BE2C (cell line): Measurements from ENCODE around the gene CSTB.

Source experiments
- DNase-seq: peaks from one replicate; pipeline ENCODE4 v3.0.0-alpha.2; 2020
- H3K27me3 ChIP-seq: fragments of 250-450 bp; sonication (Bioruptor Pico); 2 replicates; pipeline ENCODE4 v1.5.1; 2020; ENCODE audit warnings: mild to moderate bottlenecking
- H3K36me3 ChIP-seq: fragments of 250-450 bp; sonication (Bioruptor Pico); 2 replicates; pipeline ENCODE4 v1.5.1; 2020; ENCODE audit warnings: mild to moderate bottlenecking
- H3K4me1 ChIP-seq: fragments of 250-450 bp; sonication (Bioruptor Pico); 2 replicates; pipeline ENCODE4 v1.5.1; 2020
- H3K4me3 ChIP-seq: 2 replicates; pipeline ENCODE4 v1.5.1; 2011; ENCODE audit warnings: low read depth, low read length
- H3K9me3 ChIP-seq: fragments of 250-450 bp; sonication (Bioruptor Pico); 2 replicates; pipeline ENCODE4 v1.5.1; 2020
- CTCF ChIP-seq: IDR thresholded peaks from 2 replicates; pipeline ENCODE4 v1.5.1; 2012; ENCODE audit warnings: mild to moderate bottlenecking, low read depth, low read length

The CSTB gene

GRCh38 chr21:43811262-43812105 is 35.4 kb upstream of the CSTB start:
- Histone ChIP-seq H3K36me3 (no peaks in the 10 kb centered on the region), H3K4me1 (peaks cover 6% of the 10 kb centered on the region), H3K9me3 (no peaks in the 10 kb centered on the region), H3K27me3 (no peaks in the 10 kb centered on the region), H3K4me3 (no peak overlapping the region)
- TF ChIP-seq CTCF: no peak
- no peak for DNase-seq

GRCh38 chr21:43810505-43811261 is 34.6 kb upstream of the CSTB start:
- Histone ChIP-seq H3K4me3 (no peak overlapping the region; the same call in 1 of the 2 replicates), H3K4me1 (peaks cover 6% of the 10 kb centered on the region), H3K27me3 (no peaks in the 10 kb centered on the region), H3K36me3 (no peaks in the 10 kb centered on the region; the same call in 1 of the 2 replicates), H3K9me3 (no peaks in the 10 kb centered on the region)
- peak; percentile 96 for TF ChIP-seq CTCF
- peak; percentile 94 for DNase-seq

GRCh38 chr21:43809853-43810504 is 33.9 kb upstream of the CSTB start:
- no peak for TF ChIP-seq CTCF
- H3K36me3 ChIP-seq: no peaks in the 10 kb centered on the region; the same call in 1 of the 2 replicates
- no peaks in the 10 kb centered on the region for H3K9me3 ChIP-seq
- no peak for DNase-seq
- H3K4me3 ChIP-seq: no peak overlapping the region
- no peaks in the 10 kb centered on the region for H3K27me3 ChIP-seq
- H3K4me1 ChIP-seq: peaks cover 6% of the 10 kb centered on the region

- no peak for DNase-seq
- Histone ChIP-seq H3K4me3 (no peak overlapping the region), H3K9me3 (no peaks in the 10 kb centered on the region), H3K27me3 (no peaks in the 10 kb centered on the region), H3K4me1 (peaks cover 6% of the 10 kb centered on the region), H3K36me3 (no peaks in the 10 kb centered on the region; the same call in 1 of the 2 replicates)
- no peak for TF ChIP-seq CTCF
Measured at GRCh38 chr21:43809346-43809799, 33.3 kb upstream of the CSTB start.

GRCh38 chr21:43808832-43809251 is 32.7 kb upstream of the CSTB start:
- DNase-seq: no peak
- Histone ChIP-seq H3K36me3 (peaks cover under 1% of the 10 kb centered on the region), H3K9me3 (no peaks in the 10 kb centered on the region), H3K4me1 (peaks cover 6% of the 10 kb centered on the region), H3K4me3 (no peak overlapping the region), H3K27me3 (no peaks in the 10 kb centered on the region)
- no peak for TF ChIP-seq CTCF
